Measurements from ENCODE around the gene SGPP1.

DNA sequence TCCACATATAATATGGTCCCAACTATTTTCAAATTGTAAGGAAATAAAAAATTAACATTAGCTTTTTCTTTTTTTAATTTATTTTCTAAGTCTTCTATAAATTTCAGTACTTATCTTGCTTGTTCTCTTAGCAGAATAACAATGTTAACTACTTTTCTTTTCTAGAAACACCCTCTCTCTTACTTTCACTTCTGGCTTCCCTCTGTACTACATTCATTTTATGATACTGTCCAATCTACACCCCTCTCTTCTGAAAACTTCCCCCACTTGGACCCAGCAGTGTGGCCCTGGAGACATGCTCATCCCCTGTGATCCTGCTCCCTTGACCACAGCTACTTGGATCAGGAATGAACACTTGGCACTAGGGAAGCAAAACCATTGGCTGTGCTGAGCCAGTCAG lies 15.7 kb downstream of the SGPP1 start:
- TF ChIP-seq, protein P1, sequence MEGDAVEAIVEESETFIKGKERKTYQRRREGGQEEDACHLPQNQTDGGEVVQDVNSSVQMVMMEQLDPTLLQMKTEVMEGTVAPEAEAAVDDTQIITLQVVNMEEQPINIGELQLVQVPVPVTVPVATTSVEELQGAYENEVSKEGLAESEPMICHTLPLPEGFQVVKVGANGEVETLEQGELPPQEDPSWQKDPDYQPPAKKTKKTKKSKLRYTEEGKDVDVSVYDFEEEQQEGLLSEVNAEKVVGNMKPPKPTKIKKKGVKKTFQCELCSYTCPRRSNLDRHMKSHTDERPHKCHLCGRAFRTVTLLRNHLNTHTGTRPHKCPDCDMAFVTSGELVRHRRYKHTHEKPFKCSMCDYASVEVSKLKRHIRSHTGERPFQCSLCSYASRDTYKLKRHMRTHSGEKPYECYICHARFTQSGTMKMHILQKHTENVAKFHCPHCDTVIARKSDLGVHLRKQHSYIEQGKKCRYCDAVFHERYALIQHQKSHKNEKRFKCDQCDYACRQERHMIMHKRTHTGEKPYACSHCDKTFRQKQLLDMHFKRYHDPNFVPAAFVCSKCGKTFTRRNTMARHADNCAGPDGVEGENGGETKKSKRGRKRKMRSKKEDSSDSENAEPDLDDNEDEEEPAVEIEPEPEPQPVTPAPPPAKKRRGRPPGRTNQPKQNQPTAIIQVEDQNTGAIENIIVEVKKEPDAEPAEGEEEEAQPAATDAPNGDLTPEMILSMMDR (IDR thresholded peaks at IDR 0.05 in 2 of 3, conservative IDR thresholded peaks at IDR 0.05 in 1 of 3; ENCODE audit: borderline replicate concordance in 1 of 3, insufficient read depth in 1 of 3, low read depth in 2 of 3, low read length in 2 of 3): no peak
- TF ChIP-seq POLR2A (IDR thresholded peaks at IDR 0.05; ENCODE audit: borderline replicate concordance, extremely low read depth, insufficient read depth, insufficient read length) (no peak), YY1 (IDR thresholded peaks at IDR 0.05; ENCODE audit: extremely low read depth, insufficient replicate concordance, low read depth, low read length) (no peak), SIN3A (IDR thresholded peaks at IDR 0.05; ENCODE audit: low read depth) (no peak), RAD21 (IDR thresholded peaks at IDR 0.05; ENCODE audit: low read depth) (no peak)
- TF ChIP-seq, protein P2, sequence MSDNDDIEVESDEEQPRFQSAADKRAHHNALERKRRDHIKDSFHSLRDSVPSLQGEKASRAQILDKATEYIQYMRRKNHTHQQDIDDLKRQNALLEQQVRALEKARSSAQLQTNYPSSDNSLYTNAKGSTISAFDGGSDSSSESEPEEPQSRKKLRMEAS (IDR thresholded peaks at IDR 0.05): no peak

All from HCT116 (cell line).